ENCODE results near the gene TMEM132C. TPM values are rescaled to one million over a fixed set of nuclear protein-coding genes. Genes with fewer than 3 reads are reported as not detected.

Gene TMEM132C
- polyA plus RNA-seq, 2 of the 4 experiments (the other 2 are of a cell fraction), result not detected

- POLR2A ChIA-PET, result no interaction called here
- Histone ChIP-seq H3K9me3 (no peaks in the 10 kb centered on the region), H3K4me3 (no peak overlapping the region), H3K4me2 (no peak overlapping the region), H3K4me1 (no peaks in the 10 kb centered on the region), H3K27ac (no peak overlapping the region)
- no peak for FAIRE-seq
- no peak for ATAC-seq
- TF ChIP-seq JUNB (IDR thresholded peaks at IDR 0.05) (no peak), POLR2AphosphoS2 (conservative IDR thresholded peaks at IDR 0.05; ENCODE audit: low read length) (no peak), NFE2L2 (conservative IDR thresholded peaks at IDR 0.05; ENCODE audit: low read length) (no peak), SMC3 (IDR thresholded peaks at IDR 0.05) (no peak), HOXB13 (CRISPR knock-in tag; IDR thresholded peaks at IDR 0.05; ENCODE audit: low read depth) (no peak), SREBF2 (IDR thresholded peaks at IDR 0.05) (no peak), RNF2 (IDR thresholded peaks at IDR 0.05; ENCODE audit: borderline replicate concordance, low read depth) (no peak), CHD2 (IDR thresholded peaks at IDR 0.05; ENCODE audit: low read length, partially characterized antibody) (no peak), HEYL (CRISPR knock-in tag; IDR thresholded peaks at IDR 0.05) (no peak), HOXA7 (CRISPR knock-in tag; IDR thresholded peaks at IDR 0.05) (no peak)
- TF ChIP-seq, protein P1, sequence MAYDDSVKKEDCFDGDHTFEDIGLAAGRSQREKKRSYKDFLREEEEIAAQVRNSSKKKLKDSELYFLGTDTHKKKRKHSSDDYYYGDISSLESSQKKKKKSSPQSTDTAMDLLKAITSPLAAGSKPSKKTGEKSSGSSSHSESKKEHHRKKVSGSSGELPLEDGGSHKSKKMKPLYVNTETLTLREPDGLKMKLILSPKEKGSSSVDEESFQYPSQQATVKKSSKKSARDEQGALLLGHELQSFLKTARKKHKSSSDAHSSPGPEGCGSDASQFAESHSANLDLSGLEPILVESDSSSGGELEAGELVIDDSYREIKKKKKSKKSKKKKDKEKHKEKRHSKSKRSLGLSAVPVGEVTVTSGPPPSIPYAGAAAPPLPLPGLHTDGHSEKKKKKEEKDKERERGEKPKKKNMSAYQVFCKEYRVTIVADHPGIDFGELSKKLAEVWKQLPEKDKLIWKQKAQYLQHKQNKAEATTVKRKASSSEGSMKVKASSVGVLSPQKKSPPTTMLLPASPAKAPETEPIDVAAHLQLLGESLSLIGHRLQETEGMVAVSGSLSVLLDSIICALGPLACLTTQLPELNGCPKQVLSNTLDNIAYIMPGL (CRISPR knock-in tag; IDR thresholded peaks at IDR 0.05; ENCODE audit: borderline replicate concordance), result no peak
- TF ChIP-seq, protein P2, sequence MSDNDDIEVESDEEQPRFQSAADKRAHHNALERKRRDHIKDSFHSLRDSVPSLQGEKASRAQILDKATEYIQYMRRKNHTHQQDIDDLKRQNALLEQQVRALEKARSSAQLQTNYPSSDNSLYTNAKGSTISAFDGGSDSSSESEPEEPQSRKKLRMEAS (IDR thresholded peaks at IDR 0.05), result no peak
- CTCF ChIA-PET, result interaction anchor here (1.0 kb wide), 1 partner anchor 12 kb away, joined by 3 read pairs; no protein-coding TSS in a partner anchor
- no peak for DNase-seq (ENCODE audit: low read depth in 1 of 2, low spot score in 1 of 2)
- WGBS (ENCODE audit: missing lambda C conversion rate), result 30% methylated on average over 11 of the region's 11 CpGs
Observed at GRCh38 chr12:128745772-128746689, 479.1 kb downstream of the TMEM132C start.

GRCh38 chr12:128747441-128747840 lies 480.5 kb downstream of the TMEM132C start:
- FAIRE-seq, result no peak
- Histone ChIP-seq H3K4me1 (no peaks in the 10 kb centered on the region), H3K27ac (no peak overlapping the region), H3K9me3 (no peaks in the 10 kb centered on the region), H3K4me2 (no peak overlapping the region), H3K4me3 (no peak overlapping the region)
- 34% methylated on average over 10 of the region's 13 CpGs for whole genome bisulfite sequencing (ENCODE audit: missing lambda C conversion rate)
- DNase-seq (ENCODE audit: low read depth in 1 of 2, low spot score in 1 of 2), result no peak
- POLR2A ChIA-PET, result no interaction called here
- no peak for TF ChIP-seq HDAC2 (IDR thresholded peaks at IDR 0.05)
- no peak for TF ChIP-seq EHF (CRISPR knock-in tag; IDR thresholded peaks at IDR 0.05)
- no peak for TF ChIP-seq KDM5A (IDR thresholded peaks at IDR 0.05)
- no peak for TF ChIP-seq PBX3 (IDR thresholded peaks at IDR 0.05)
- TF ChIP-seq POLR2AphosphoS2 (conservative IDR thresholded peaks at IDR 0.05; ENCODE audit: low read length), result no peak
- no peak for TF ChIP-seq ZC3H11A (IDR thresholded peaks at IDR 0.05)
- TF ChIP-seq NFE2L2 (conservative IDR thresholded peaks at IDR 0.05; ENCODE audit: low read length), result no peak
- no peak for TF ChIP-seq ELK1 (IDR thresholded peaks at IDR 0.05; ENCODE audit: low read depth, low read length)
- no peak for TF ChIP-seq ZNF302 (CRISPR knock-in tag; IDR thresholded peaks at IDR 0.05)
- no peak for TF ChIP-seq JUNB (IDR thresholded peaks at IDR 0.05)
- TF ChIP-seq RNF2 (IDR thresholded peaks at IDR 0.05; ENCODE audit: borderline replicate concordance, low read depth), result no peak
- no peak for TF ChIP-seq USF2 (IDR thresholded peaks at IDR 0.05)
- TF ChIP-seq SREBF2 (IDR thresholded peaks at IDR 0.05), result no peak
- TF ChIP-seq POLR2A (IDR thresholded peaks at IDR 0.05; ENCODE audit: low read length), result no peak
- CTCF ChIA-PET, result no interaction called here
- ATAC-seq, result no peak
